Astrocyte (in vitro differentiated cells and primary cell): ENCODE data around the gene CPZ.

Experiments
- EZH2 ChIP-seq: IDR thresholded peaks from 2 replicates; pipeline ENCODE4 v1.6.1; 2012; ENCODE audit warnings: mild to moderate bottlenecking, low read length, inconsistent platforms; ENCODE audit not compliant: insufficient read depth
- TF ChIP-seq, protein P1 (sequence below): IDR thresholded peaks from 2 replicates; pipeline ENCODE4 v1.5.1; 2011; ENCODE audit warnings: low read depth, mild to moderate bottlenecking, inconsistent platforms, low read length, moderate library complexity; ENCODE audit not compliant: insufficient read depth

DNA sequence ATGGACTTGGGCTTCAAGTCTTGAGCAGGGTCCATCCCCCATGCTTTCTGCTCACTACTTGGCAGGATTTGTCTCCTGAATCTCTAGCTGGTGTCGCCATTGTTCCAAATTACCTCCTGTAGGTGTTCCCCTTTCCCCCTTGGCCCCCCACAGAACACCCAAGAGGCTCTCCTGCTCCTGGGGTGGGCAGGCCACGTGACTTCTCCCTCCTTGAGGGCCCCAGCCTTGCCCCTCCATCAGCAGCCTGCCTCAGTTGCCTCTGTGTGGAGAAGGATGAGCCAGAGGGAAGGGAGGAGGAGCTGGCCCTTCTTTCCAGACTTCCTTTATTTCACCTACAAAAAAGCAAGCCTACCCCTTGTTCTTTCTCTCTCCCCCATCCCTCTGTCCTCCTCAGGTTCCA is 10.5 kb upstream of the CPZ start:
- TF ChIP-seq EZH2, result no peak
- TF ChIP-seq, protein P1, sequence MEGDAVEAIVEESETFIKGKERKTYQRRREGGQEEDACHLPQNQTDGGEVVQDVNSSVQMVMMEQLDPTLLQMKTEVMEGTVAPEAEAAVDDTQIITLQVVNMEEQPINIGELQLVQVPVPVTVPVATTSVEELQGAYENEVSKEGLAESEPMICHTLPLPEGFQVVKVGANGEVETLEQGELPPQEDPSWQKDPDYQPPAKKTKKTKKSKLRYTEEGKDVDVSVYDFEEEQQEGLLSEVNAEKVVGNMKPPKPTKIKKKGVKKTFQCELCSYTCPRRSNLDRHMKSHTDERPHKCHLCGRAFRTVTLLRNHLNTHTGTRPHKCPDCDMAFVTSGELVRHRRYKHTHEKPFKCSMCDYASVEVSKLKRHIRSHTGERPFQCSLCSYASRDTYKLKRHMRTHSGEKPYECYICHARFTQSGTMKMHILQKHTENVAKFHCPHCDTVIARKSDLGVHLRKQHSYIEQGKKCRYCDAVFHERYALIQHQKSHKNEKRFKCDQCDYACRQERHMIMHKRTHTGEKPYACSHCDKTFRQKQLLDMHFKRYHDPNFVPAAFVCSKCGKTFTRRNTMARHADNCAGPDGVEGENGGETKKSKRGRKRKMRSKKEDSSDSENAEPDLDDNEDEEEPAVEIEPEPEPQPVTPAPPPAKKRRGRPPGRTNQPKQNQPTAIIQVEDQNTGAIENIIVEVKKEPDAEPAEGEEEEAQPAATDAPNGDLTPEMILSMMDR, result no peak
